Retinal pigment epithelial cell (primary cell): ENCODE results near the gene PLXND1.

Experiments used
- DNase-seq: peaks from one replicate; pipeline ENCODE4 v3.0.0-alpha.2; 2010; ENCODE audit warnings: low read depth
- H3K4me3 ChIP-seq: 2 replicates; pipeline ENCODE4 v1.5.1; 2011; ENCODE audit warnings: mild to moderate bottlenecking, low read length, control low read depth, moderate library complexity
- CTCF ChIP-seq: conservative IDR thresholded peaks from 2 replicates; pipeline ENCODE4 v1.5.1; 2011; ENCODE audit warnings: low read depth, low read length, control low read depth, inconsistent platforms

Gene PLXND1

DNA sequence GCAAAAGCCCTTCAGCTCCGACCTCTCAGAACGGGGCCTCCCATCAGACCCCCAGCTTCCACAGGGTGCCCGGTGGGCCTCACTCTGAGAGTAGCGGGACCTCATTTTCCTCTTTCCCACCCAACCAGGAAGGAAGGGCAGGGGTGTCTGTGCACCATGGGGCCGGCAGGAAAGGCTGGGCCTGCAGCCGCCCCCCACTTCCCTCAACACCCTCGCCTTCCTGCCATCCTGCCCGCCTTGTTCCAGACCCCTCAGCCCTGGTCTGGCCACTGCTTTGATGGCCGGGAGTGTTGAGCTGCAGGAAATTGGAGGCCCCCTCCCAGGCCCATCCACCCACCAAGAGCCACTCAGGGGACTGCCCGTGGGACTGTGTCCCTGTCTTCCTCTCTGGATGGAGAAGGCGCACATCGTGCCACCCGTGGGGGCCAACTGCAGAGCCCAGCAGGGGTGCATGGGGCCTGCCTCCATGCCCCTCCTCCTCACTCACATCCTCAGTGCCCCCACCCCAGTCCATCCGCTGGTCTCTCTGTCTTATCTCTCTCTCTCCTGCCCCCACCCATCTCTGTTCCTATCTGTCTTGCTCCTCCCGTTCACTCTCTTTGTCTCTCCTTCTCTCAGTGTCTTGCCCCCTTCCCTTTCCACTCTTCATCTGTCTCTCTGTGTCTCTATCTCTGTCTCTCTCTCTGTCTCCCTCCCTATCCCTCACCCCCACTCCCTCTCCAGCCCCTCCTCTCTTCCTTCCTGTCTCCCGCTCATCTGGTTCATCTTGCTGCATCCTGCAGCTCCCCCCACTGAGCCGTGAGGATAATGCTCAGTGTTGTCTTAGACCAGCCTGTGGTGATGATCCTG, 1.8 kb upstream of the PLXND1 start:
- no peak for DNase-seq
- TF ChIP-seq CTCF: no peak
- H3K4me3 ChIP-seq: no peak overlapping the region

- H3K4me3 ChIP-seq: peak overlapping the region; percentile 44
- TF ChIP-seq CTCF: no peak
- no peak for DNase-seq
Measured at GRCh38 chr3:129607391-129608068, 1.1 kb upstream of the PLXND1 start.

GRCh38 chr3:129605922-129606635, 397 bp downstream of the PLXND1 start:
- TF ChIP-seq CTCF: no peak
- DNase-seq: no peak
- peak overlapping the region; percentile 72 for H3K4me3 ChIP-seq

DNA sequence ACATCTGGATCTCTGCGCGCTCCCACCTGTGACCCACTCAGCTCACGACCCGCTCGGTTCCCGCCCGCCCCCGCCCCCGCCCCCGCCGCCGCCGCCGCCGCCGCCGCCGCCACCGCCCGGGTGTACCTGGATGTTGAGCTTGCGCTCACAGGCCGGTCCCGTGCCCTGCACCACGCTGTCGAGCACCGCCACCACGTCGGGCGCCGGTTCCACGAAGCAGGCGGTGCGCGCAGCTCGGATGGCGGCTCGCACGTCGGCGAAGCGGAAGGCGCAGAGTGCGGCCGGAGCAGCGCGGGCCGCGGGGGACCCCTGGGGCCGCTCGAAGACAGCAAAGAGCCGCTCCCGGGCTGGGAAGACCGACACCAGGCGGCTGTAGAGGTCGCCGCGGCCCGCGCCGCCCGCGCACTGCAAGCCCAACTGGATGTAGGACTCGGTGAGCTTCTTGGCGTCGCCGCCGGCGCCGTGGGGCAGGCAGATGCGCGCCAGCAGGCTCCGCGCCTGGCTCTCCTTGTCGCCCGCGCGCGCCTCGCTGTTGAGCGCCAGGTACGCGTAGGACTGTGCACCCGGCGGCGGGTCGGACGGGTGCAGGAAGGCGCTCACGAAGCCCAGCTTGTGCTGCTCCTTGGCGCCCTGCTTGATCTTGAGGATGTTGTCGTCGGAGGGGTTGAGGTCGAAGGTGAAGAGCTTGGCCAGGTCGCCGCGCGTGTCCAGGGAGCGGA, 1.1 kb downstream of the PLXND1 start:
- peak overlapping the region; percentile 72 for H3K4me3 ChIP-seq
- no peak for DNase-seq
- TF ChIP-seq CTCF: no peak

DNA sequence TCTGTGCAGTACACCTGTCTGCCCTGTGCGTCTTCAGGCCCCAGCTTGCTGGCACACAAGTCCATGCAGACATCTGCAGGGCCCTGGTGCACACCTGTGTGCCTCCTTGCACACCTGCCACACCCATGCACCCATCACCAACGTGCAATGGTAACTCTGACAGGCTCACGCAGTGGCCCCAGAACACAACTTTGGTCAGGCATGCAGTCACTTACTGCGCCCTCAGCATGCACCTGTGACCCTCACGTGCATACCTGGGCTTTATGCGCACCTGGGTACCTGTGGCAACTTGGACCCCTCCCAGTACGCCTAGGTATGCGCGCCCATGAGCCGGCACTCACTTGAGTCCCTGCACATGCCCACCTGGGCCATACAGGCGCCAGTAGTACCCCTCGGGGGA, 1.7 kb downstream of the PLXND1 start:
- TF ChIP-seq CTCF: no peak
- no peak for DNase-seq
- peak overlapping the region; percentile 72 for H3K4me3 ChIP-seq

DNA sequence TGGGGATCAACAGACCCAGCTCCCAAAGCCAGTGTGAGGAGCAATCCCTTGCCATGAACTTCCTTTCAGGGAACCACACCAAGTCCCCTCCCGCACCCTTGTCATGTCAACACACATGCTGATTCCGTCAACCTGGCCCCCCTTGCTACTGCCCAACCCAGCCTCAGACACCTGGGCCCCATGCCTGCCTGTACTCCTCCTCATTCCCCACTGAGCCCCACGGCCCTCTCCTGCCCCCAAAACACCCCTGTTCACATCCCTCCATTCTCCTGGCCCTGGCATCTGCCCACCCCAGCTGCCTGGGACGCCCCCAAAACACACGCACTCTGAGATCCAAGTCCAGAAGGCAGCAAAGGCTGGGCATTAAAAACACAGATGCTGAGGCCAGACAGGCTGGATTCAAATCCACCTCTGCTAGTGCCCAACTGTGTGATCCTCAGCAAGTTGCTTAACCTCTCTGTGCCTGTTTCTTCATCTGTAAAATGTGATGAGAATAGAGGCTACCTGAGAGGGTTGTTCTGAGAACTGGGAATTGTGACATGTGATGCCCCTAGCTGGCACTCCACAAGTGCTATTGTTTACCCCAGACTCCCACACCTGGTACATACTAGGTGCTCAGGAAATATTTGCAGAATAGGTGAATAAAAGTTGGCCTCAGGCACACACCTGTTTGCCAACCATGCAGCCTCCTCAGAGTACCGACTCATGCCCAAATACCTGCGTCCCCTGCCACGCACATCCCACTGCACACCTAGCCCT, 2.3 kb downstream of the PLXND1 start:
- DNase-seq: no peak
- no peak for TF ChIP-seq CTCF
- peak overlapping the region; percentile 72 for H3K4me3 ChIP-seq
